ENCODE measurements around the gene PPP1R9B.

DNA sequence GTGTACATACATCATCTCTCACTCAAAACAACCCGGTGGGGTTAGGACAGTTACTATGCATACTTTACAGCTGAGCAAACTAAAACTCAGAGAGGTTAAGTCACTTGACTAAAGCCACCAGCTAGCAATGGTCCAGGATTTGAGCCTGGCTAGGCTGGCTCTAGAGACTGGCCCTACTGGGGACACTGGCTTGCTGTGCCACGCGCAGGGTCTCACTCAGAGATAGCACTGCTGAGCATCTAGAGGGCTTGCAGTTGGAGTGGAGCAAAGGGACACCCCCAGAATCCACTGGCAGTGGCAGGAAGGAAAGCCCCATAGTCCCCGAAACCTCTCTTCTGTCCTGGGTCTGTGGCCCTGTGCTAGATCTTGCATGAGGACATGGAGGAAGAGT is 31.7 kb downstream of the PPP1R9B start:
- TF ChIP-seq, protein P1, sequence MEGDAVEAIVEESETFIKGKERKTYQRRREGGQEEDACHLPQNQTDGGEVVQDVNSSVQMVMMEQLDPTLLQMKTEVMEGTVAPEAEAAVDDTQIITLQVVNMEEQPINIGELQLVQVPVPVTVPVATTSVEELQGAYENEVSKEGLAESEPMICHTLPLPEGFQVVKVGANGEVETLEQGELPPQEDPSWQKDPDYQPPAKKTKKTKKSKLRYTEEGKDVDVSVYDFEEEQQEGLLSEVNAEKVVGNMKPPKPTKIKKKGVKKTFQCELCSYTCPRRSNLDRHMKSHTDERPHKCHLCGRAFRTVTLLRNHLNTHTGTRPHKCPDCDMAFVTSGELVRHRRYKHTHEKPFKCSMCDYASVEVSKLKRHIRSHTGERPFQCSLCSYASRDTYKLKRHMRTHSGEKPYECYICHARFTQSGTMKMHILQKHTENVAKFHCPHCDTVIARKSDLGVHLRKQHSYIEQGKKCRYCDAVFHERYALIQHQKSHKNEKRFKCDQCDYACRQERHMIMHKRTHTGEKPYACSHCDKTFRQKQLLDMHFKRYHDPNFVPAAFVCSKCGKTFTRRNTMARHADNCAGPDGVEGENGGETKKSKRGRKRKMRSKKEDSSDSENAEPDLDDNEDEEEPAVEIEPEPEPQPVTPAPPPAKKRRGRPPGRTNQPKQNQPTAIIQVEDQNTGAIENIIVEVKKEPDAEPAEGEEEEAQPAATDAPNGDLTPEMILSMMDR (IDR thresholded peaks at IDR 0.05; ENCODE audit: poor library complexity), result no peak
- TF ChIP-seq EZH2phosphoT487 (IDR thresholded peaks at IDR 0.05; ENCODE audit: low read depth, severe bottlenecking, unreplicated experiment) (no peak), EZH2 (IDR thresholded peaks at IDR 0.05; ENCODE audit: borderline replicate concordance) (no peak)

All from hepatocyte (in vitro differentiated cells).